ENCODE data around the gene MEP1A. TPM values are rescaled to one million over a fixed set of nuclear protein-coding genes. Genes with fewer than 3 reads are reported as not detected.

Gene MEP1A
- total and polyA plus RNA-seq, 2 donors (not counting 1 experiment from before 2014, with no cell fraction given): not detected

- Histone ChIP-seq H3K9ac (ENCODE audit: low read length) (no peak overlapping the region), H4K20me1 (ENCODE audit: control insufficient read depth, insufficient read depth, low read length, poor library complexity, severe bottlenecking) (no peaks in the 10 kb centered on the region), H3K4me3 (ENCODE audit: control extremely low read depth in 1 of 5, extremely low read depth in 1 of 5, insufficient read depth in 1 of 5, low read depth in 2 of 5, low read length in 4 of 5) (no peak overlapping the region), H3K9me3 (ENCODE audit: control extremely low read depth in 1 of 3, control insufficient read depth in 2 of 3, insufficient read depth in 1 of 3, low read length in 2 of 3) (no peaks in the 10 kb centered on the region), H3K36me3 (replicated peaks in 1 of 2; ENCODE audit: control extremely low read depth in 1 of 2, control insufficient read depth in 1 of 2, extremely low read depth in 1 of 2, insufficient read depth in 2 of 2, low read length in 1 of 2) (no peaks in the 10 kb centered on the region), H3K4me1 (ENCODE audit: control insufficient read depth in 2 of 2, insufficient read depth in 2 of 2, low read length in 2 of 2) (no peaks in the 10 kb centered on the region), H3K79me2 (ENCODE audit: control insufficient read depth, insufficient read depth, low read length) (no peaks in the 10 kb centered on the region), H3K4me2 (replicated peaks; ENCODE audit: low read depth, low read length, poor library complexity, severe bottlenecking) (no peak overlapping the region), H3K27ac (ENCODE audit: low read length in 2 of 2) (no peak overlapping the region), H3K27me3 (replicated peaks in 1 of 4; ENCODE audit: control extremely low read depth in 1 of 4, control insufficient read depth in 3 of 4, insufficient read depth in 4 of 4, low read length in 3 of 4) (no peaks in the 10 kb centered on the region), H2AFZ (ENCODE audit: insufficient read depth, low read depth, low read length, poor library complexity, severe bottlenecking) (no peak overlapping the region)
- CTCF ChIA-PET: no interaction called here
- no peaks in the 10 kb centered on the region for H3K27me3 Mint-ChIP-seq
- no peak for ATAC-seq (ENCODE audit: low read depth)
- H3K27ac Mint-ChIP-seq: no peak overlapping the region
- POLR2A ChIA-PET: no interaction called here
- H3K4me3 Mint-ChIP-seq: no peak overlapping the region
- no peaks in the 10 kb centered on the region for H3K9me3 Mint-ChIP-seq (ENCODE audit: insufficient read depth)
- DNase-seq: no peak
- intact Hi-C loops (cut with micrococcal nuclease): no loop called here
- TF ChIP-seq EZH2 (IDR thresholded peaks at IDR 0.05; ENCODE audit: borderline replicate concordance, insufficient read depth, low read depth, low read length, poor library complexity, severe bottlenecking): no peak
- TF ChIP-seq, protein P1, sequence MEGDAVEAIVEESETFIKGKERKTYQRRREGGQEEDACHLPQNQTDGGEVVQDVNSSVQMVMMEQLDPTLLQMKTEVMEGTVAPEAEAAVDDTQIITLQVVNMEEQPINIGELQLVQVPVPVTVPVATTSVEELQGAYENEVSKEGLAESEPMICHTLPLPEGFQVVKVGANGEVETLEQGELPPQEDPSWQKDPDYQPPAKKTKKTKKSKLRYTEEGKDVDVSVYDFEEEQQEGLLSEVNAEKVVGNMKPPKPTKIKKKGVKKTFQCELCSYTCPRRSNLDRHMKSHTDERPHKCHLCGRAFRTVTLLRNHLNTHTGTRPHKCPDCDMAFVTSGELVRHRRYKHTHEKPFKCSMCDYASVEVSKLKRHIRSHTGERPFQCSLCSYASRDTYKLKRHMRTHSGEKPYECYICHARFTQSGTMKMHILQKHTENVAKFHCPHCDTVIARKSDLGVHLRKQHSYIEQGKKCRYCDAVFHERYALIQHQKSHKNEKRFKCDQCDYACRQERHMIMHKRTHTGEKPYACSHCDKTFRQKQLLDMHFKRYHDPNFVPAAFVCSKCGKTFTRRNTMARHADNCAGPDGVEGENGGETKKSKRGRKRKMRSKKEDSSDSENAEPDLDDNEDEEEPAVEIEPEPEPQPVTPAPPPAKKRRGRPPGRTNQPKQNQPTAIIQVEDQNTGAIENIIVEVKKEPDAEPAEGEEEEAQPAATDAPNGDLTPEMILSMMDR (IDR thresholded peaks at IDR 0.05): no peak
- 88% methylated on average over 3 of the region's 3 CpGs for WGBS (ENCODE audit: insufficient coverage)
- no peaks in the 10 kb centered on the region for H3K4me1 Mint-ChIP-seq
Observed at GRCh38 chr6:46795816-46796215, 2.6 kb downstream of the MEP1A start.

DNA sequence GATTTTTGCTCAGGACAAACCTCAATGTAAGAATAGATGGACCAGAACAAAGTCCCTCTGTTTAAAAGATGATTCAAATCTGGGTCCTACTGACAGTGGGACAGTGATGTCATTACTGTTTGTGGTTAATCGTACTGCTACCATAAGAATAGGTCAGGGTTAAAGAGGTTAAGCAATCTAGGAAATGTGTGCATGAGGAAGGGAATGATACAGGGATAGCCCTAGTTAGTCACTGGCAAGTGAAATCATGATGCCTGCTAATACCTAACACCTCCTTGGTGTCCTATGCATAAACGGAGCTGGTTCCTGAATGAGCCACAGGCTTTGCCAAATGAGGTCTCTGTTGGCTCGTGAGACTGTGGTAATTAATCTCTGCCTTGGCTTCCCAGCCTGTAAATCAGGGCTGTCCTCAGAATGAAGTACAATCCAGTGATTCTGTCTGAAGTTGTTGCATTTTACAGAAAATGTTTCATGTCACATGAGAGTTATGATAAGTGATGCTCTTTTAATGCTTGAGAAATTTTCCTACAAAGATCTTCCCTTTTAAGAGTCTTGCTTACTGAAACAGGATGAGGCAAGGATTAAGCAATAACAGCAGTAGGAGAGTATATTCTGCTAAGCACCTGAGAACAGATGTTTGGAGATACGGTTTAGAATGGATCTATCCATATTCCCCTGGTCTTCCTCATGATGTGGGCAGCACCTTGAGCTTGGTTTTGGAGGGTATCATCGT, 3.8 kb downstream of the MEP1A start:
- Mint-ChIP-seq H3K27ac (no peak overlapping the region), H3K4me3 (no peak overlapping the region), H3K9me3 (ENCODE audit: insufficient read depth) (no peaks in the 10 kb centered on the region), H3K27me3 (no peaks in the 10 kb centered on the region), H3K4me1 (no peaks in the 10 kb centered on the region)
- CTCF ChIA-PET: no interaction called here
- Histone ChIP-seq H3K27ac (ENCODE audit: low read length in 2 of 2) (no peak overlapping the region), H3K4me3 (ENCODE audit: control extremely low read depth in 1 of 5, extremely low read depth in 1 of 5, insufficient read depth in 1 of 5, low read depth in 2 of 5, low read length in 4 of 5) (no peak overlapping the region), H4K20me1 (ENCODE audit: control insufficient read depth, insufficient read depth, low read length, poor library complexity, severe bottlenecking) (no peaks in the 10 kb centered on the region), H3K9me3 (ENCODE audit: control extremely low read depth in 1 of 3, control insufficient read depth in 2 of 3, insufficient read depth in 1 of 3, low read length in 2 of 3) (no peaks in the 10 kb centered on the region), H3K4me1 (ENCODE audit: control insufficient read depth in 2 of 2, insufficient read depth in 2 of 2, low read length in 2 of 2) (no peaks in the 10 kb centered on the region), H3K4me2 (replicated peaks; ENCODE audit: low read depth, low read length, poor library complexity, severe bottlenecking) (no peak overlapping the region), H3K9ac (ENCODE audit: low read length) (no peak overlapping the region), H3K79me2 (ENCODE audit: control insufficient read depth, insufficient read depth, low read length) (no peaks in the 10 kb centered on the region), H2AFZ (ENCODE audit: insufficient read depth, low read depth, low read length, poor library complexity, severe bottlenecking) (no peak overlapping the region), H3K27me3 (replicated peaks in 1 of 4; ENCODE audit: control extremely low read depth in 1 of 4, control insufficient read depth in 3 of 4, insufficient read depth in 4 of 4, low read length in 3 of 4) (no peaks in the 10 kb centered on the region), H3K36me3 (replicated peaks in 1 of 2; ENCODE audit: control extremely low read depth in 1 of 2, control insufficient read depth in 1 of 2, extremely low read depth in 1 of 2, insufficient read depth in 2 of 2, low read length in 1 of 2) (no peaks in the 10 kb centered on the region)
- TF ChIP-seq, protein P1 (IDR thresholded peaks at IDR 0.05): no peak
- TF ChIP-seq EZH2 (IDR thresholded peaks at IDR 0.05; ENCODE audit: borderline replicate concordance, insufficient read depth, low read depth, low read length, poor library complexity, severe bottlenecking): no peak
- 85% methylated on average over 3 of the region's 5 CpGs for WGBS (ENCODE audit: insufficient coverage)
- intact Hi-C loops (cut with micrococcal nuclease): no loop called here
- POLR2A ChIA-PET: no interaction called here
- DNase-seq (no peak), ATAC-seq (ENCODE audit: low read depth) (no peak)
